BLaER1 (cell line): ENCODE measurements around the gene NEURL1B.

Experiments used
- H3K27ac ChIP-seq: shearing (Covaris generic); formaldehyde crosslinking; 2 replicates; pipeline ENCODE4 v1.8.1; 2022
- H3K27me3 ChIP-seq: shearing (Covaris generic); formaldehyde crosslinking; 2 replicates; pipeline ENCODE4 v1.8.1; 2022
- H3K36me3 ChIP-seq: shearing (Covaris generic); formaldehyde crosslinking; 2 replicates; pipeline ENCODE4 v1.8.1; 2022
- H3K4me1 ChIP-seq: shearing (Covaris generic); formaldehyde crosslinking; 2 replicates; pipeline ENCODE4 v1.8.1; 2022
- H3K4me2 ChIP-seq: shearing (Covaris generic); formaldehyde crosslinking; 2 replicates; pipeline ENCODE4 v1.8.1; 2022
- H3K4me3 ChIP-seq: shearing (Covaris generic); formaldehyde crosslinking; 2 replicates; pipeline ENCODE4 v1.8.1; 2022
- H3K9ac ChIP-seq: shearing (Covaris generic); formaldehyde crosslinking; 2 replicates; pipeline ENCODE4 v1.8.1; 2022
- H3K9me3 ChIP-seq: shearing (Covaris generic); formaldehyde crosslinking; 2 replicates; pipeline ENCODE4 v1.8.1; 2022
- H4K20me1 ChIP-seq: shearing (Covaris generic); formaldehyde crosslinking; 2 replicates; pipeline ENCODE4 v1.8.1; 2022
- Cebpa-rat ChIP-seq: shearing (Covaris generic); IDR thresholded peaks from 2 replicates; pipeline ENCODE4 v1.8.1; 2022

Gene NEURL1B

GRCh38 chr5:172716796-172717313 lies 75.8 kb downstream of the NEURL1B start:
- Histone ChIP-seq H3K9ac (peak overlapping the region; percentile 69), H3K27ac (peak overlapping the region; percentile 74), H3K4me1 (peaks cover 53% of the 10 kb centered on the region)

DNA sequence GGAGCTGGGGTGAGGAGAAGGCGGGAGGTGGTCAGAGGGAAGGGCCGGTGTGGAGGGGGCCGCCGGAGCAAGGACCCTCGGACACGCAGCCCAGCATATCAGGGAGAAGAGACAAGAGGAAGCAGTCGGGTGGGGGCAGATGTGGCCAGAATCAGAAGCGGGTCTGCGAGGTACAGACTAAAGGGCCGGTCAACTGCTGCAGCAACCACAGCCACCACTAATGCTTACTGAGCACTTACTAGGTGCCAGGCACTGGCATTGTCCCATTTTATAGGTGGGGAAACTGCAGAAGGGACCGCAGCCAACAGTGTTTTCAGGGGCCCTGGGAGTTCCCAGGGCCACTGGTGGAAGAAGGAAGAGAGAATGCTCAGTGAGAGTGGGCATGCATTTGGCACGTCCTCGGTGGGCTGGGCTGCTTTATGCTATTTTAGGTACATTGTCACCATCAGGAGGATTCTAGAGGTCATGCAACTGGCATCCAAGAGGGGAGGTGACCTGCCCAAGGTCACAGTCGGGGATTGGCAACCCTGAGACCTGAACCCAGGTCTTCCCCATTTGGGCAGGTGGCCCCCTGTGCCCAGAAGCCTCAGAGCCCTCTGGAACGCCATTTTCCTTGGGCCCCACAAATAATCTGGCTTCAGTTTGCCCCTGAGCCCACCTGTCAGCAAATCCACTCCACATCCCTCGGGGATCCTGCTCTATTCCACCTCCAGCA lies 76.6 kb downstream of the NEURL1B start:
- Histone ChIP-seq H3K4me2 (peak overlapping the region; percentile 79), H4K20me1 (no peaks in the 10 kb centered on the region), H3K4me1 (peaks cover 56% of the 10 kb centered on the region), H3K4me3 (no peak overlapping the region), H3K9ac (peak overlapping the region; percentile 69; the same call in 1 of the 2 replicates), H3K27ac (peak overlapping the region; percentile 74), H3K9me3 (no peaks in the 10 kb centered on the region), H3K27me3 (no peaks in the 10 kb centered on the region), H3K36me3 (no peaks in the 10 kb centered on the region)
- no peak for TF ChIP-seq Cebpa-rat

More at GRCh38 chr5:172716796-172717313, 75.8 kb downstream of the NEURL1B start:
- Histone ChIP-seq H3K4me2 (peak overlapping the region; percentile 79), H3K9me3 (no peaks in the 10 kb centered on the region), H3K27me3 (no peaks in the 10 kb centered on the region), H3K36me3 (no peaks in the 10 kb centered on the region), H4K20me1 (no peaks in the 10 kb centered on the region), H3K4me3 (0 out of 2 replicates have a peak overlapping the region, but pooled peaks have one; percentile 32)
- TF ChIP-seq Cebpa-rat: no peak

DNA sequence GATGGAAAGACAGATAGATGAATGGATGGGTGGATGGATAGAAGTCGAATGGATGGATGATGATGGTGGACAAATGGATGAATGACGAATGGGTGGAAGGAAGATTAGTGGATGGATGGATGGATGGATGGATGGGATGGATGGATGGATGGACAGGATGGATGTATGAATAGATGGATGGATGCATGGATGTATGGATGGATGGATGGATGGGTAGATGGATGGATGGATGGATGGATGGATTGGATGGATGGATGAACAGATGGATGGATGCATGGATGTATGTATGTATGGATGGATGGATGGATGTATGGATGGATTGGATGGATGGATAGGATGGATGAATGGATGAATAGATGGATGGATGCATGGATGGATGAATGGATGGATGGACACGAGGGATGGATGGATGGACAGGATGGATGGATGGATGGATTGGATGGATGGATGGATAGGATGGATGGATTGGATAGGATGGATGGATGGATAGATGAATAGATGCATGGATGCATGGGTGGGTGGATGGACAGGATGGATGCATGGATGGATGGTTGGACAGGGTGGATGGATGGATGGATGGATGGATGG lies 77.6 kb downstream of the NEURL1B start:
- no peak overlapping the region for H3K27ac ChIP-seq
- H3K36me3 ChIP-seq: no peaks in the 10 kb centered on the region
- no peak overlapping the region for H3K9ac ChIP-seq
- no peak for TF ChIP-seq Cebpa-rat
- no peak overlapping the region for H3K4me2 ChIP-seq
- no peaks in the 10 kb centered on the region for H3K27me3 ChIP-seq
- peaks cover 47% of the 10 kb centered on the region for H3K4me1 ChIP-seq
- H4K20me1 ChIP-seq: no peaks in the 10 kb centered on the region
- no peaks in the 10 kb centered on the region for H3K9me3 ChIP-seq
- no peak overlapping the region for H3K4me3 ChIP-seq

- H4K20me1 ChIP-seq: no peaks in the 10 kb centered on the region
- peaks cover 41% of the 10 kb centered on the region for H3K4me1 ChIP-seq
- no peaks in the 10 kb centered on the region for H3K9me3 ChIP-seq
- no peak overlapping the region for H3K9ac ChIP-seq
- no peak overlapping the region for H3K4me2 ChIP-seq
- no peak overlapping the region for H3K27ac ChIP-seq
- TF ChIP-seq Cebpa-rat: no peak
- H3K4me3 ChIP-seq: no peak overlapping the region
- H3K27me3 ChIP-seq: no peaks in the 10 kb centered on the region
- H3K36me3 ChIP-seq: no peaks in the 10 kb centered on the region
Observed at GRCh38 chr5:172719211-172719610, 78.1 kb downstream of the NEURL1B start.

DNA sequence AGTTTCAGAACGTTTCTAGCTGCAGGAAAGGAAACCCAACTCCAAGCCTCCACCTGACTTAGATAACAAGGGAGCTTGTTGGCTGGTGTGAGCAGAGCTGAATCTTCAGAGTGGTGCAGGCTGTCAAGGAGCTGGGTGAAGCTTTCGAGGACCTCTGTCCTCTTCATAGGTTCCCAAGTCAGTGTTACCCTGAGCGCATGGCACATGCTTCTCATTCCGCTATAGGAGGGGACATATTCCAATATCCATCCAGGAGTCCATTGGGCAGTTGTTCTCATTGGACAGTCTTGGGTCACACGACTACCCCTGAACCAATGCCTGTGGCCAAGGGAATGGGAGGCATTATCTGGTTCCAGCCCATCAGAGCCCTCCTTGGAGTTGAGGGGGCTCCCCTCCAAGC lies 79.6 kb downstream of the NEURL1B start:
- H3K4me1 ChIP-seq: peaks cover 29% of the 10 kb centered on the region
- TF ChIP-seq Cebpa-rat: no peak
- no peak overlapping the region for H3K9ac ChIP-seq
- no peak overlapping the region for H3K4me3 ChIP-seq
- H3K27me3 ChIP-seq: no peaks in the 10 kb centered on the region
- H3K9me3 ChIP-seq: no peaks in the 10 kb centered on the region
- no peaks in the 10 kb centered on the region for H4K20me1 ChIP-seq
- H3K27ac ChIP-seq: no peak overlapping the region
- no peak overlapping the region for H3K4me2 ChIP-seq
- no peaks in the 10 kb centered on the region for H3K36me3 ChIP-seq

DNA sequence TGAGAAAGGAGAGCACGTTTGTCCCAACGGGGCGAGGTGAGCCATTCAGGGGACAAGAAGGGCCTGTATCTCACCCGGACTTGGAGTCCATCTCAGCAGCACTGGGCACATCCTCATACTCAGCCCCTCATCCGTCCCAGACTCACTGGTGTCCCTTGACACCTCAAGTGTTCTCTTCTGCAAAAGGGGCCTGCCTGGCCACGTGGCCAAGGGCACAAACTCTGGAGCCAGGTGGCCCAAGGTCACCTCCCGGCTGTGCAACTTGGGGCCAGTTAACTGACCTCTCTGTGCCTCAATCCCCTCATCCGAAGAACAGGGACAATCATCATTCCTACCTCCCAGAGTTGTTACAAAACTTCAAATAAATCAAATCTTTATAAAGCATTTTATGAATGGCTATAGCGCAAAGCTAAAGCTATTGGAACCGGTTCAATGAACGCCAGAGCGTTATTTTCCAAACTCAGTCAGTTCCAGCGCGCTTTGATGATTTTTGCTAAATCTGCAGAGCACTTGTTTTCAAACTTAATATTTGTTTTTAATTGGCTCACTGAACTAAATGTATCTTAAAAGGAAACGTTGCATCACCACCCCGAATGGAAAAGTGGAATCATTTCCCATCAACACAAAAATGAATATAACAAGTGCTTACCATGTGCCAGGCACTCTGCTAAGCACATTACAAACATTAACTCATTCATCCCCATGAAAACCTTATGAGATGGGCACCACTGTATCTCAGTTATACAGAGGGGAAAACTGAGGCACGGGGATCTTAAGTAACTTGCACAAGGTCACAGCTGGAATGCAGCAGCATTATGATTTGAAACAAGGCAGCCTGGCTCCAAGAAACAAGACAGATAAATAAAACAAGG lies 80.6 kb downstream of the NEURL1B start:
- no peaks in the 10 kb centered on the region for H4K20me1 ChIP-seq
- no peak overlapping the region; the same call in 1 of the 2 replicates for H3K4me2 ChIP-seq
- H3K9ac ChIP-seq: no peak overlapping the region
- H3K4me1 ChIP-seq: peaks cover 21% of the 10 kb centered on the region
- H3K36me3 ChIP-seq: no peaks in the 10 kb centered on the region
- no peak overlapping the region for H3K27ac ChIP-seq
- TF ChIP-seq Cebpa-rat: no peak
- H3K27me3 ChIP-seq: no peaks in the 10 kb centered on the region
- H3K9me3 ChIP-seq: no peaks in the 10 kb centered on the region
- no peak overlapping the region for H3K4me3 ChIP-seq

GRCh38 chr5:172722327-172722815 lies 81.3 kb downstream of the NEURL1B start:
- Histone ChIP-seq H3K9ac (no peak overlapping the region), H4K20me1 (no peaks in the 10 kb centered on the region), H3K4me1 (peaks cover 14% of the 10 kb centered on the region), H3K4me2 (no peak overlapping the region; the same call in 1 of the 2 replicates), H3K9me3 (no peaks in the 10 kb centered on the region), H3K27ac (no peak overlapping the region), H3K36me3 (no peaks in the 10 kb centered on the region), H3K27me3 (no peaks in the 10 kb centered on the region), H3K4me3 (no peak overlapping the region)
- no peak for TF ChIP-seq Cebpa-rat

DNA sequence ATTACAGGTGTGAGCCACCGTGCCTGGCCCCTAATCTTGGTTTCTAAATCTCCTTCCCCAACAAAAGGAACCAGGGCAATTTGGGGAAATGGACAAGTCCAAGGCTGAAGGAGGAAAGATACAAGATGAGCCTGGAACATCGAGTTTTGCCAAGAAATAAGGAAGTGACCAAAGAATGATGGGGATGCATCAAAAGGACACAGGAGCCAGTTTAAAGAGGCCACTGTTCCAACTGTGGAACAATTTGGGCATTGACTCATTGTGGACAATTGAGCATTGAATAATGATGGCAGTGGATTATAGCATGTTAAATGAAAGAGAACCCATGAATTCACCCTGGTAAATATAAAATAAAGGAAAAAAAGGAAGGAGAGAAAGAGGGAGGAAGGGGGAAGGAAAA lies 82.4 kb downstream of the NEURL1B start:
- H3K4me3 ChIP-seq: no peak overlapping the region
- H3K27ac ChIP-seq: no peak overlapping the region
- H3K4me2 ChIP-seq: no peak overlapping the region
- no peaks in the 10 kb centered on the region for H3K27me3 ChIP-seq
- H3K4me1 ChIP-seq: peaks cover 8% of the 10 kb centered on the region; the same call in 1 of the 2 replicates
- H3K9me3 ChIP-seq: no peaks in the 10 kb centered on the region
- H3K9ac ChIP-seq: no peak overlapping the region
- H4K20me1 ChIP-seq: no peaks in the 10 kb centered on the region
- H3K36me3 ChIP-seq: no peaks in the 10 kb centered on the region
- TF ChIP-seq Cebpa-rat: no peak
